Measurements from ENCODE around the gene RNF168.
A peak's percentile ranks its signal among the peaks of the same experiment; 100 is the strongest.
"Not testable (repeated sequence)": the region's sequence is repeated elsewhere in the genome, so short reads cannot be mapped to it uniquely, and the experiment has no call there.

RNF168 gene

DNA sequence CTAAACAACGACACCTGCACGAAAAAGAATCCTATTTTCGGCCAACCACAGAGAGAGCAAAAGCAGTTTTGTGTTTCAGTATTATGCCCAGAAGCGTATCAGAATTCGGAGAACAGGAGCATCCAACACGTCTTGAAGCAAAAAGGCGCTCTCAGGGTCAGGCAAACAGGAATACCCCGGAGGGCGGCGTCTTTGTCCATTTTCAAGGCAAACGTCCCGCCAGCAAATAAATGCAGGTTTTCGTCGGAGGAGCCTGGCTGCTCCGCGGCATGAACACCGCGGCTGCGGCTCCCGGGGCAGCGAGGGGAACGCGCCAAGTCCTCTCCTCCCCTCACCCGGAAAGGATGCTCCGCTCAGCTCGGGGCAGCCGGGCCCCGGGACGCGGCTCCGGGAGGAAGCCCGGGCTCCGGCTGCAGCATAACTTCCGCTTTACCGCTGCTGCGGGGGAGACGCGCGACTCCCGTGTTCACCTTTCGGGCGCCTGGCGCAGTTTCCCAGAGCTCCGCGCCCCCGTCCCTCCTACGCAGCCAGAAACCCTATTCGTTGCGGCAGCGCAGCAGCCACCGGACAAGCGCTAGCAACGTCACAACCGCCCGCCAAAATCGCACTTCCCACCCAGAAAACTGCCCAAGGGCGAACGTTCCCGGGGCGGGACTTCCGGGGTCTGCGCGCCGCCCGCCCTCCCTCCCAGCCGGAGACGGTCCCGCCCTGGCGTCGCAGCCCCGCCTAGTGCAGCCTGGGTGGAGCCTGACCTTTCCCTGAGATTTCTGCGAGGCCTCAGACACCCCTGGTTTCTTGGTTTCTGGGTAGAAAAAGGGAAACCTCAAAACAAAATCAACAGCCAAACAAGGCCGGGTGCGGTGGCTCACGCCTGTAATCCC, at the start of gene RNF168:
TSS of gene RNF168 (minus strand) at position 573 of the 881 bp plus-strand sequence. CDS start 595 bp downstream, outside the sequence.
- DNase-seq (ENCODE audit: low read depth), result peak; percentile 84

DNA sequence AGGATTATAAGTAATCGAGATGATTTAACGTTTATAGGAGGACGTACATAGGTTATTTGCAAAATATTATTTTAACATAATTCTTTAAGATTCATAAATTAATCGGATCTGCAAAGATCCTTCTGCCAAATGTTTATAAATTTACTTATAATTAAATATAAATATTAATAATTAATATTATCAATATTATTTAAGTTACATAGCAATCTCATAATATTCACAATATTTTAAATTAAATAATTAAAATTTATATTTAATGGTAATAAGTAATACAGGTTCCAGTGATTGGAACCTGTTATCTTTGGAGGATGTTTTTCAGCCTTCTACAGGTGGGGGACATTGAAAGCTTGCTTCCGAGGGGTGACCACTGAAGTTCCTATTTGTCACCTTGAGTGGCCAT, 48.7 kb upstream of the RNF168 start:
- no peak for DNase-seq (ENCODE audit: low read depth)

DNA sequence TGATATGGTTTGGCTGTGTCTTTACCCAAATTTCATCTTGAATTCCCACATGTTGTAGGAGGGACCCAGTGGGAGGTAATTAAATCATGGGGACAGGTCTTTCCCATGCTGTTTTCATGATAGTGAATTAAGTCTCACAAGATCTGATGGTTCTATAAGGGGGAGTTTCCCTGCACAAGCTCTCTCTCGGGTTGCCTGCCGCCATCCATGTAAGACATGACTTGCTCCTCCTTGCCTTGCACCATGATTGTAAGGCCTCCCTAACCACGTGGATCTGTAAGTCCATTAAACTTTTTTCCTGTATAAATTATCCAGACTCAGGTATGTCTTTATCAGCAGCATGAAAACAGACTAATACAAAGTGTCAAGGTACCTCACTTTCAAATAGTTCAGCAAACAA, 46.6 kb upstream of the RNF168 start:
- DNase-seq (ENCODE audit: low read depth), result not testable (repeated sequence)

- not testable (repeated sequence) for DNase-seq (ENCODE audit: low read depth)
These were observed 45.7 kb upstream of the RNF168 start for GRCh38 chr3:196549312-196549711.

DNA sequence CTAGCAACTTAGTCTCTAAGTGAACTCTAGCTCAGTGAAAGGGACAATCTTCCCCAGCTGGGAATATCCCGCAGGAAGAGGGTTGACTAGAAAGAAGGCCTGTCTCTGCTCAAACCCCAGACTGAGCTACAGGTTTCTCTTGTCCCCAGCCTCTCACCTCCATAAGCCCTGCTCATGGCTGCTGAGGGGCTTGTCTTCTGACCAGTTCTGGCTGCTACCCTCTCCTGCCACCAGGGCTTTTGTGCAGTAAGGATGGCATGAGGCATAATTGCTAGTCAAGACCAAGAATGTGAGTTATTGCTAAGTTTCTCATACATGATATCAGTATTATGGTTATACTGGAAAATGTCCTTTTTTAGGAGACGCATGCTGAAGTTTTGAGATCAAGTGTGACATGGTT, 43.5 kb upstream of the RNF168 start:
- DNase-seq (ENCODE audit: low read depth), result no peak

DNA sequence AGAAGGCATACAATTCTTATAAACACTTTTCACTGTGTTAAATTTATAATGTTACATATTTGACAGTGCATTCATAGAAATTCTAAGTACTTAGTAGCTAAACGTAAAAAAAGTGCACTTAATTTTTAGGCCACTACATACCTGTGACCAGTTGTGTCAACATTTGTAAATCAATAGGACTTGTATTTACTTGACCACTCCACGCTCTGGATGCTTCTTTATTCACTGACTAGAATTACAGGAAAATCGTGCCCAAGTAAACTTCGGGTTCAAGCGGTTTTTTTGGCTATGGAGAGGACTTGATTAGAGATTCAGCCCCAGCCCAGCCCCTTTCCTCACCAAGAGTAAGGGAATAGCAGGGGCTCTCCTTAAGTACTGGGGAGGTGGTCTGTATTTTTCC, 43.0 kb upstream of the RNF168 start:
- no peak for DNase-seq (ENCODE audit: low read depth)

GRCh38 chr3:196544491-196544992, 41.0 kb upstream of the RNF168 start:
- DNase-seq (ENCODE audit: low read depth), result no peak

GRCh38 chr3:196541684-196542445, 38.3 kb upstream of the RNF168 start:
- no peak for DNase-seq (ENCODE audit: low read depth)

- DNase-seq (ENCODE audit: low read depth), result peak; percentile 44
These were observed 33.9 kb upstream of the RNF168 start for GRCh38 chr3:196537319-196537984.

- no peak for DNase-seq (ENCODE audit: low read depth)
These were observed 29.7 kb upstream of the RNF168 start for GRCh38 chr3:196533260-196533681.

- DNase-seq (ENCODE audit: low read depth), result no peak
These were observed 27.9 kb upstream of the RNF168 start for GRCh38 chr3:196531418-196531817.

DNA sequence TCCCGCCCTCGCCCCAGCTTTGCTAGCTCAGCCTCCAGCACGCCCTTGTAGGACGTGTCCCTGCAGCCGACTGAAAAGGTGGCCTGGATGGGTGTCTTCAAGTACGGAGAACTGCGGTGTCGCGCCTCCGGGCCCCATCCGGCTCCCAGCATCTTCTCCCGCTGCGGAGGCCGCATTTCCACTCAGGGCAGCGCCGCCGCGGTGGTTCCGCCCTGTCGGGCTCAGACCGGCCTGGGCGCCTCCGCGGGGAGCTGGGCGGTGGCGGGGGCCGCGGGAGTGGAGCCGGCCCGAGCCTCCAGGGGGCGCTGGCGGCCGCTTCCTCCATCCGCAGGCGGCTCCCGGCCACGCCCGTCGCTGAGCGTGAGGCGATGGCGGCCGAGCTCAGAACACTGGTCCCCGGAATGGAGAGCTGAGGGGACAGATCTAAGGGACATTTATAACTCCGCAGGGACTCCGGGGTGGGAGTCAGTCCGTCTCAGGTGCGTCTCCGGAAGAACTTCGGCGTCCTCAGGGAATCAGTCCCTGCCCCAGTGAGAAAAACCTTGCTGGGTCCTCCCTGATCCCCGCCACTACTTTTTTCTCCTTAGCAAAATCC, 25.2 kb upstream of the RNF168 start:
- DNase-seq (ENCODE audit: low read depth), result peak; percentile 63

- no peak for DNase-seq (ENCODE audit: low read depth)
These were observed 21.6 kb upstream of the RNF168 start for GRCh38 chr3:196525141-196525540.

GRCh38 chr3:196524527-196524926, 21.0 kb upstream of the RNF168 start:
- DNase-seq (ENCODE audit: low read depth), result no peak

- no peak for DNase-seq (ENCODE audit: low read depth)
These were observed 20.3 kb upstream of the RNF168 start for GRCh38 chr3:196523841-196524240.

- not testable (repeated sequence) for DNase-seq (ENCODE audit: low read depth)
These were observed 17.7 kb upstream of the RNF168 start for GRCh38 chr3:196521291-196521690.

DNA sequence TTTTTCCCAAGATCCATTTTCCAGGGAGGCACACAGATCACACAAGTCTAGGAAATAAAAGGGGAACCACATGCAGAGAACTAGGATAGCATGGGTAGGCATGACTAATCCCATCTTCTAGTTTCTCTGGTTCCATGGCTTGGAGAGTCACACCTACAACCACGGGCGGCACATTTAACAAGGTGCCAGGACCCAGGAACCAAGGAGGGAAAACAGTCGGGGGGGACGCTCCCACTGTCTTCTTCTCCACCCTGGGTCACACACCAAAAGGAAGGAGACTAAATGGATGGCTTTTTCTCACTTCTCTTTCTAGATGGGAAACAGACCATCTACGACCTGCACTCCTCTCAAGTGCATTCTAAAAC, 16.1 kb upstream of the RNF168 start:
- DNase-seq (ENCODE audit: low read depth), result no peak

GRCh38 chr3:196518966-196519717, 15.6 kb upstream of the RNF168 start:
- no peak for DNase-seq (ENCODE audit: low read depth)

DNA sequence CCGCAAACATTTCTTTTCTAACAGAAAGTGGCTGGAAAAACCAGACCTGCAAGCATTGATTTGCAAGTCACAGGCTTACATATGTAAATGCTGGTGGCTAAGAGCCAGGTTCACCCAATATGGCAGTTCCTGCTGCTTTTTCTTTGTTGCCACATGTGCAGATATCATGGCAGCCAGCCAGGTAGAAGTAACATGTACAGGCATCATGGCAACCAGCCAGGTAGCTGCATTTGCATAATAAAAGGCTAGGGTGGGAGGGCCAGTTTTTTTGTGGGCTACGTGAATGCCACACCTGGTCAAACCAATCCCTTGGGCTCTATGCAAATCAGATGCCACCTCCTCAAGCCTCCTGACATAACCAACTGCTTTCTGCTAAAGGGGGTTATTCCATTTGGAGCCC, 14.4 kb upstream of the RNF168 start:
- no peak for DNase-seq (ENCODE audit: low read depth)

DNA sequence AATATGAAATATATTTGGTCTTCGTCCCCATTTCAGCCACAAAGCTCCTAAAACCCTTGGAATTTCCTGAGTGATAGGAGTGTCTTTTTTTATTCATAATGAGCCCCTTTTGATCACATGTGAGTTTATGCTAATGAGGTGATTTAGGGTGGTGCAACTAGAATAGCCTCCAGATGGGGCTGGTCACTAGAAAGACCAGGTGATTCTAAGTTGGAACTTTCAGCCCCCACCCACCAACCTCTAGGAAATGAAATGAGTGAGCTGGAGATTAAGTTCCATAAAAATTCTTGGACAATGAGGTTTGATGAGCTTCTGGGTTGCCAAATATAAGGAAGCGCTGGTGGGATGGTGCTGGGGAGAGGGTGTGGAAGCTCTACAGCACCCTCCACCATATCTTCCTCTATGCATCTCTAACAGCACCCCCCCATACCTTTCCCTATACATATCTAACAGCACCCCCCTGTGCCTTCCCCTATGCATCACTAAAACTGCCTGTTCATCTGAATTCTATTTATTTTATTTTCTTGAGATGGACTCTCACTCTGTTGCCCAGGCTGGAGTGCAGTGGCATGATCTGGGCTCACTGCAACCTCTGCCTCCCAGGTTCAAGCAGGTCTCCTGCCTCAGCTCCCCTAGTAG, 13.7 kb upstream of the RNF168 start:
- no peak for DNase-seq (ENCODE audit: low read depth)

Data from stimulated activated CD4-positive, alpha-beta T cell treated with anti-CD3 and anti-CD28 coated beads, Interleukin-2, amount 100 ng/mL, for 4 hours (primary cell).